NCI-H1048 (cell line): ENCODE data around the gene GNG10.
"Not testable (repeated sequence)": the region's sequence is repeated elsewhere in the genome, so short reads cannot be mapped to it uniquely, and the experiment has no call there.

Source experiments
- DNase-seq: peaks from one replicate; lab custom pipeline; 2025; lab: John Stamatoyannopoulos, UW

Gene GNG10

GRCh38 chr9:111661150-111661801, at the start of gene GNG10:
GNG10 (plus strand) TSS chr9:111661605; CDS start chr9:111661635, 30 bp downstream.
- DNase-seq: no peak

- DNase-seq: no peak
Observed at GRCh38 chr9:111613436-111614040, 47.9 kb upstream of the GNG10 start.

- no peak for DNase-seq
Observed at GRCh38 chr9:111615928-111616327, 45.5 kb upstream of the GNG10 start.

- not testable (repeated sequence) for DNase-seq
Observed at GRCh38 chr9:111617349-111617748, 44.1 kb upstream of the GNG10 start.

GRCh38 chr9:111621895-111622480, 39.4 kb upstream of the GNG10 start:
- DNase-seq: no peak

- DNase-seq: no peak
Observed at GRCh38 chr9:111622626-111623025, 38.8 kb upstream of the GNG10 start.

GRCh38 chr9:111627260-111627963, 34.0 kb upstream of the GNG10 start:
- no peak for DNase-seq

- no peak for DNase-seq
Observed at GRCh38 chr9:111628411-111628810, 33.0 kb upstream of the GNG10 start.

GRCh38 chr9:111630182-111630963, 31.0 kb upstream of the GNG10 start:
- no peak for DNase-seq

- DNase-seq: no peak
Observed at GRCh38 chr9:111630964-111631213, 30.5 kb upstream of the GNG10 start.

- DNase-seq: peak; percentile 98
Observed at GRCh38 chr9:111631214-111631971, 30.0 kb upstream of the GNG10 start, which contains the start of gene DNAJC25. DNAJC25 (plus strand) TSS chr9:111631334; CDS start chr9:111631408, 74 bp downstream.

- DNase-seq: no peak
Observed at GRCh38 chr9:111632060-111632459, 29.3 kb upstream of the GNG10 start.

GRCh38 chr9:111632695-111633388, 28.6 kb upstream of the GNG10 start:
- no peak for DNase-seq

- no peak for DNase-seq
Observed at GRCh38 chr9:111633389-111633736, 28.0 kb upstream of the GNG10 start.

GRCh38 chr9:111634860-111635259, 26.5 kb upstream of the GNG10 start:
- DNase-seq: no peak

GRCh38 chr9:111637421-111637950, 23.9 kb upstream of the GNG10 start:
- DNase-seq: no peak

GRCh38 chr9:111644195-111644772, 17.1 kb upstream of the GNG10 start:
- DNase-seq: no peak

GRCh38 chr9:111645806-111646205, 15.6 kb upstream of the GNG10 start:
- no peak for DNase-seq

GRCh38 chr9:111646417-111646816, 15.0 kb upstream of the GNG10 start:
- no peak for DNase-seq

GRCh38 chr9:111648066-111648465, 13.3 kb upstream of the GNG10 start:
- no peak for DNase-seq
